ENCODE data around the gene CDC42BPB. TPM values are rescaled to one million over a fixed set of nuclear protein-coding genes. Genes with fewer than 3 reads are reported as not detected.

The CDC42BPB gene
- total and polyA plus RNA-seq, 2 of the 4 experiments (the other 2 are of a cell fraction) = 49.1 to 81.4 TPM

GRCh38 chr14:103029936-103030335, 27.4 kb downstream of the CDC42BPB start:
- CTCF ChIA-PET = no interaction called here
- dilution Hi-C loops (cut with HindIII; ENCODE audit: low sequenced_read_pairs, unreplicated experiment) = no loop called here

More at GRCh38 chr14:103029936-103030335, 27.4 kb downstream of the CDC42BPB start:
- BruUV-seq (replicated peaks) = no TSS peak
- Histone ChIP-seq H4K91ac (ENCODE audit: insufficient read depth, low read depth, low read length) (no peak overlapping the region), H2BK5ac (ENCODE audit: low read depth, low read length, poor library complexity, severe bottlenecking) (no peak overlapping the region), H3K56ac (ENCODE audit: extremely low read depth, insufficient read depth, low read length) (no peak overlapping the region), H2BK120ac (ENCODE audit: low read depth, low read length) (no peak overlapping the region), H4K20me1 (ENCODE audit: insufficient read depth, low read length) (peaks cover 58% of the 10 kb centered on the region), H3K27ac (ENCODE audit: insufficient read depth, low read length) (no peak overlapping the region), H2BK20ac (ENCODE audit: low read depth, low read length) (no peak overlapping the region), H3K9ac (ENCODE audit: low read depth, low read length) (no peak overlapping the region), H2AFZ (replicated peaks; ENCODE audit: low read length, poor library complexity) (no peak overlapping the region), H3K27me3 (ENCODE audit: control insufficient read depth, insufficient read depth, low read length) (no peaks in the 10 kb centered on the region), H3K79me1 (ENCODE audit: low read depth in 1 of 2, low read length in 2 of 2) (peaks cover 18 to 64% of the 10 kb centered on the region in 2 experiments; a peak in 3 of 4 replicates), H4K8ac (ENCODE audit: low read depth in 2 of 2, low read length in 2 of 2) (no peak overlapping the region), H2AK5ac (ENCODE audit: low read depth, low read length) (no peak overlapping the region), H3K14ac (replicated peaks; ENCODE audit: low read depth, low read length) (no peak overlapping the region), H3K9me1 (ENCODE audit: insufficient read depth, low read length) (peaks cover 13% of the 10 kb centered on the region), H2AK9ac (replicated peaks; ENCODE audit: low read depth, low read length, poor library complexity) (no peak overlapping the region), H2BK15ac (ENCODE audit: low read depth, low read length) (no peak overlapping the region), H3K9me3 (ENCODE audit: control insufficient read depth, insufficient read depth, low read length) (no peaks in the 10 kb centered on the region), H3K4me3 (ENCODE audit: insufficient read depth, low read depth, low read length) (no peak overlapping the region), H3K4me1 (ENCODE audit: control insufficient read depth, insufficient read depth, low read length) (peaks cover 14% of the 10 kb centered on the region), H3K18ac (ENCODE audit: low read depth, low read length) (no peak overlapping the region), H4K5ac (ENCODE audit: low read depth, low read length) (no peak overlapping the region), H3K4me2 (ENCODE audit: low read depth, low read length) (no peak overlapping the region), H3K4ac (ENCODE audit: low read depth, low read length) (no peak overlapping the region), H3K36me3 (ENCODE audit: control insufficient read depth, insufficient read depth, low read length) (no peaks in the 10 kb centered on the region), H3K23ac (ENCODE audit: low read depth, low read length) (no peak overlapping the region)
- no peak for DNase-seq
- intact Hi-C loops (cut with micrococcal nuclease) (no loop called here), in situ Hi-C loops (cut with MboI; ENCODE audit: low sequenced_read_pairs) (no loop called here)
- 92% methylated on average over 2 of the region's 9 CpGs; no CpG with 5 or more reads in 1 of the 2 experiments for WGBS, 2 experiments (ENCODE audit: extremely low coverage in 2 of 2, insufficient read length in 1 of 2)
- TF ChIP-seq MXI1 (IDR thresholded peaks at IDR 0.05; ENCODE audit: borderline replicate concordance, low read depth, low read length) (no peak), CEBPB (IDR thresholded peaks at IDR 0.05; ENCODE audit: low read depth, low read length) (no peak), POLR2A (IDR thresholded peaks at IDR 0.05; ENCODE audit: low read depth, low read length) (no peak), MAFK (IDR thresholded peaks at IDR 0.05; ENCODE audit: low read depth, low read length) (no peak), NFE2L2 (IDR thresholded peaks at IDR 0.05; ENCODE audit: low read depth, low read length) (no peak), SMC3 (IDR thresholded peaks at IDR 0.05; ENCODE audit: low read depth, low read length) (no peak), ELK1 (IDR thresholded peaks at IDR 0.05; ENCODE audit: borderline replicate concordance, low read depth, low read length) (no peak), MAZ (IDR thresholded peaks at IDR 0.05; ENCODE audit: borderline replicate concordance, low read depth, low read length) (no peak), RFX5 (IDR thresholded peaks at IDR 0.05; ENCODE audit: low read depth, low read length) (no peak), USF2 (IDR thresholded peaks at IDR 0.05; ENCODE audit: low read depth, low read length) (no peak), RCOR1 (IDR thresholded peaks at IDR 0.05; ENCODE audit: insufficient replicate concordance, low read length) (no peak)
- TF ChIP-seq, protein P1, sequence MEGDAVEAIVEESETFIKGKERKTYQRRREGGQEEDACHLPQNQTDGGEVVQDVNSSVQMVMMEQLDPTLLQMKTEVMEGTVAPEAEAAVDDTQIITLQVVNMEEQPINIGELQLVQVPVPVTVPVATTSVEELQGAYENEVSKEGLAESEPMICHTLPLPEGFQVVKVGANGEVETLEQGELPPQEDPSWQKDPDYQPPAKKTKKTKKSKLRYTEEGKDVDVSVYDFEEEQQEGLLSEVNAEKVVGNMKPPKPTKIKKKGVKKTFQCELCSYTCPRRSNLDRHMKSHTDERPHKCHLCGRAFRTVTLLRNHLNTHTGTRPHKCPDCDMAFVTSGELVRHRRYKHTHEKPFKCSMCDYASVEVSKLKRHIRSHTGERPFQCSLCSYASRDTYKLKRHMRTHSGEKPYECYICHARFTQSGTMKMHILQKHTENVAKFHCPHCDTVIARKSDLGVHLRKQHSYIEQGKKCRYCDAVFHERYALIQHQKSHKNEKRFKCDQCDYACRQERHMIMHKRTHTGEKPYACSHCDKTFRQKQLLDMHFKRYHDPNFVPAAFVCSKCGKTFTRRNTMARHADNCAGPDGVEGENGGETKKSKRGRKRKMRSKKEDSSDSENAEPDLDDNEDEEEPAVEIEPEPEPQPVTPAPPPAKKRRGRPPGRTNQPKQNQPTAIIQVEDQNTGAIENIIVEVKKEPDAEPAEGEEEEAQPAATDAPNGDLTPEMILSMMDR (conservative IDR thresholded peaks at IDR 0.05; ENCODE audit: low read depth, low read length) = no peak
- ATAC-seq (ENCODE audit: low read depth) = no peak
- POLR2A ChIA-PET (ENCODE audit: unreplicated experiment) = no interaction called here
